HepG2 (cell line): ENCODE results near the gene SPDYE6. TPM values are rescaled to one million over a fixed set of nuclear protein-coding genes. Genes with fewer than 3 reads are reported as not detected.

Experiments used
- DMAP1 ChIP-seq: IDR thresholded peaks from 2 replicates; pipeline ENCODE4 v1.6.1; 2016
- FOXK1 ChIP-seq: sonication (generic); formaldehyde crosslinking; IDR thresholded peaks from 2 replicates; pipeline ENCODE4 v1.4.0; 2020; ENCODE audit warnings: low read depth, missing genetic modification reagents, borderline replicate concordance
- JUN ChIP-seq: sonication (generic); formaldehyde crosslinking; IDR thresholded peaks from 2 replicates; pipeline ENCODE4 v1.4.0; 2020; ENCODE audit warnings: mild to moderate bottlenecking, missing genetic modification reagents
- MAFG ChIP-seq: sonication (generic); formaldehyde crosslinking; IDR thresholded peaks from 2 replicates; pipeline ENCODE4 v1.5.1; 2020; ENCODE audit warnings: mild to moderate bottlenecking, missing genetic modification reagents
- NFE2L2 ChIP-seq: fragments of 150-350 bp; IDR thresholded peaks from 2 replicates; pipeline ENCODE4 v1.6.1; 2014; ENCODE audit warnings: low read length
- SRSF1 ChIP-seq: fragments of 200-400 bp; formaldehyde crosslinking; optimal IDR thresholded peaks from 2 replicates; pipeline ENCODE3; 2017; ENCODE audit warnings: mild to moderate bottlenecking, low read depth, low read length, moderate library complexity
- TCF12 ChIP-seq, 2 experiments: fragments of 450-650 bp in 1 of 2; sonication (generic) in 1 of 2; formaldehyde crosslinking in 1 of 2; IDR thresholded peaks; 2 replicates each; pipeline versions ENCODE4 v1.6.1 to v1.8.0; 2017 to 2022; ENCODE audit warnings: antibody characterized with exemption in 1 of 2, mild to moderate bottlenecking in 1 of 2, missing genetic modification reagents in 1 of 2, moderate library complexity in 1 of 2
- YY1 ChIP-seq: IDR thresholded peaks from 2 replicates; pipeline ENCODE4 v1.6.1; 2011; ENCODE audit warnings: low read length, low read depth, moderate library complexity, mild to moderate bottlenecking; ENCODE audit not compliant: insufficient read depth, insufficient replicate concordance
- ZKSCAN1 ChIP-seq: fragments of 150-350 bp; IDR thresholded peaks from 2 replicates; pipeline ENCODE4 v1.6.1; 2014; ENCODE audit warnings: low read length
- ZMAT3 ChIP-seq: sonication (generic); formaldehyde crosslinking; conservative IDR thresholded peaks from 2 replicates; pipeline ENCODE4 v1.7.0; 2021; ENCODE audit warnings: missing genetic modification reagents
- ZNF460 ChIP-seq: sonication (generic); formaldehyde crosslinking; IDR thresholded peaks from 2 replicates; pipeline ENCODE4 v1.5.1; 2020; ENCODE audit warnings: missing genetic modification reagents, mild to moderate bottlenecking, borderline replicate concordance
- ZNF570 ChIP-seq: sonication (generic); formaldehyde crosslinking; IDR thresholded peaks from 2 replicates; pipeline ENCODE4 v1.4.0; 2020; ENCODE audit warnings: mild to moderate bottlenecking, missing genetic modification reagents, borderline replicate concordance
- ZNF574 ChIP-seq: sonication (generic); formaldehyde crosslinking; IDR thresholded peaks from 2 replicates; pipeline ENCODE4 v1.4.0; 2020; ENCODE audit warnings: missing genetic modification reagents
- ZNF614 ChIP-seq: IDR thresholded peaks from 2 replicates; pipeline ENCODE4 v1.6.1; 2018; ENCODE audit warnings: missing biosample characterization, missing genetic modification reagents, inconsistent platforms, borderline replicate concordance
- ZNF776 ChIP-seq: sonication (generic); formaldehyde crosslinking; IDR thresholded peaks from 2 replicates; pipeline ENCODE4 v1.4.0; 2020; ENCODE audit warnings: mild to moderate bottlenecking, missing genetic modification reagents
- polyA plus RNA-seq, 8 experiments: library from polyadenylated mRNA; depleted of rRNA in 3 of 8; stranded (reverse) in 7 of 8; unstranded in 1 of 8; fragments of >200 nt; fragmentation: Illumina TruSeq in 4 of 8; extraction: Trizol in 4 of 8; gene quantifications; 2 replicates each; pipeline versions ENCODE4 v1.2.1 to v1.2.3, GENCODE V29; 2011 to 2016; ENCODE audit warnings: low read depth in 4 of 8, missing spikeins in 1 of 8, mixed read lengths in 1 of 8; ENCODE audit not compliant: insufficient read depth in 1 of 8
- total RNA-seq, 5 experiments: library from RNA; depleted of rRNA; stranded (reverse); fragments of >200 nt; fragmentation: Illumina TruSeq; extraction: Trizol; gene quantifications; 2 replicates each; pipeline ENCODE4 v1.2.3, GENCODE V29; 2016; ENCODE audit warnings: low read depth in 1 of 5
- TF ChIP-seq, protein P1 (sequence below): sonication (generic); formaldehyde crosslinking; IDR thresholded peaks from 2 replicates; pipeline ENCODE4 v1.4.0; 2020; ENCODE audit warnings: mild to moderate bottlenecking, missing genetic modification reagents
- TF ChIP-seq, protein P2 (sequence below): sonication (generic); formaldehyde crosslinking; IDR thresholded peaks from 2 replicates; pipeline ENCODE4 v1.8.0; 2022; ENCODE audit warnings: mild to moderate bottlenecking, missing genetic modification reagents, borderline replicate concordance
- TF ChIP-seq, protein P3 (sequence below): sonication (generic); formaldehyde crosslinking; IDR thresholded peaks from 2 replicates; pipeline ENCODE4 v1.5.0; 2020; ENCODE audit warnings: missing genetic modification reagents

Gene SPDYE6
- total and polyA plus RNA-seq, 2 of the 13 experiments (the other 11 are each of a cell fraction or from before 2014, with no cell fraction given) = 0.07 TPM; not detected in 1

DNA sequence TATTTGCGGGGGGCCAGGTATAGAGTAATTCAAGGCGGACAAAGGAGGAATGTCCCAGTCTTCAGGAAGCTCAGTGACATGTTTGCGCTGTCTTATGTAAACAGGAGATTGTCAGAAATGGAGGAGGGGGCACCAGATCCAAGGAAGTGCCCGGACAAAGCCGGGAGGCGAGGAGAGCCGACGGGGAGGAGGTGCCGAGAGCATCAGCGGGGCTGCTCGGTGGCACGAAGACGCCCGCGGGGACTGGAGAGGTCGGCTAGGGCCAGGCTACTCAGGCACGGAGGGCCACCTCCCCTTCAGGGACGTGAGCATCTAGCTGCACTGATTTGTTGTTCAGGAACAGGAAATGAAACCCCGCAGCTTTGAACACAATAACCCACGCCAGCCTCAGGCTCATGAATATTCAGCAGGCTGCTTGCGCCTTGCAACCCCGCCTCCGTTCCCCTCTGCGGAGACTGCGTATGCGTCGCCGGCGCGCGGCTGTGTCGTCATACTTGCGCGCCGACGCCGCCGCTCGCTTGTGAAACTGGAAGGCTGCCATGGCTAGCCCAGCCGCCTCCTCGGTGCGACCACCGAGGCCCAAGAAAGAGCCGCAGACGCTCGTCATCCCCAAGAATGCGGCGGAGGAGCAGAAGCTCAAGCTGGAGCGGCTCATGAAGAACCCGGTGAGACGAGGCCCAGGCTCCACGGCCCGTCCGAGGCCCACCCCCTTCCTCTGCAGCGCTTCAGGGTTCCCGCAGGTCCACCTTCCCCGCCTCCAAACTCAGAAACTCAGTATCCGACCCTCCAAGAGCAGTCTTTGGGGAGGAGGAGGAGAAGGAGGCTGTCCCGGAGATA, 39.8 kb upstream of the SPDYE6 start, which contains the start of gene PRKRIP1 (continued):
- TF ChIP-seq YY1 = peak; percentile 79
- TF ChIP-seq FOXK1 = peak; percentile 59; the same call in 1 of the 2 replicates
- no peak for TF ChIP-seq JUN (CRISPR knock-in tag)
- TF ChIP-seq ZKSCAN1 = no peak
- TF ChIP-seq ZNF614 (CRISPR knock-in tag) = peak; percentile 49; the same call in 1 of the 2 replicates
- no peak for TF ChIP-seq ZNF460 (CRISPR knock-in tag)
- peak; percentile 47; the same call in 1 of the 2 replicates for TF ChIP-seq ZMAT3 (CRISPR knock-in tag)
- TF ChIP-seq NFE2L2 = no peak
- peak; percentile 86 for TF ChIP-seq SRSF1
- no peak for TF ChIP-seq DMAP1 (CRISPR knock-in tag)
- TF ChIP-seq, protein P1, sequence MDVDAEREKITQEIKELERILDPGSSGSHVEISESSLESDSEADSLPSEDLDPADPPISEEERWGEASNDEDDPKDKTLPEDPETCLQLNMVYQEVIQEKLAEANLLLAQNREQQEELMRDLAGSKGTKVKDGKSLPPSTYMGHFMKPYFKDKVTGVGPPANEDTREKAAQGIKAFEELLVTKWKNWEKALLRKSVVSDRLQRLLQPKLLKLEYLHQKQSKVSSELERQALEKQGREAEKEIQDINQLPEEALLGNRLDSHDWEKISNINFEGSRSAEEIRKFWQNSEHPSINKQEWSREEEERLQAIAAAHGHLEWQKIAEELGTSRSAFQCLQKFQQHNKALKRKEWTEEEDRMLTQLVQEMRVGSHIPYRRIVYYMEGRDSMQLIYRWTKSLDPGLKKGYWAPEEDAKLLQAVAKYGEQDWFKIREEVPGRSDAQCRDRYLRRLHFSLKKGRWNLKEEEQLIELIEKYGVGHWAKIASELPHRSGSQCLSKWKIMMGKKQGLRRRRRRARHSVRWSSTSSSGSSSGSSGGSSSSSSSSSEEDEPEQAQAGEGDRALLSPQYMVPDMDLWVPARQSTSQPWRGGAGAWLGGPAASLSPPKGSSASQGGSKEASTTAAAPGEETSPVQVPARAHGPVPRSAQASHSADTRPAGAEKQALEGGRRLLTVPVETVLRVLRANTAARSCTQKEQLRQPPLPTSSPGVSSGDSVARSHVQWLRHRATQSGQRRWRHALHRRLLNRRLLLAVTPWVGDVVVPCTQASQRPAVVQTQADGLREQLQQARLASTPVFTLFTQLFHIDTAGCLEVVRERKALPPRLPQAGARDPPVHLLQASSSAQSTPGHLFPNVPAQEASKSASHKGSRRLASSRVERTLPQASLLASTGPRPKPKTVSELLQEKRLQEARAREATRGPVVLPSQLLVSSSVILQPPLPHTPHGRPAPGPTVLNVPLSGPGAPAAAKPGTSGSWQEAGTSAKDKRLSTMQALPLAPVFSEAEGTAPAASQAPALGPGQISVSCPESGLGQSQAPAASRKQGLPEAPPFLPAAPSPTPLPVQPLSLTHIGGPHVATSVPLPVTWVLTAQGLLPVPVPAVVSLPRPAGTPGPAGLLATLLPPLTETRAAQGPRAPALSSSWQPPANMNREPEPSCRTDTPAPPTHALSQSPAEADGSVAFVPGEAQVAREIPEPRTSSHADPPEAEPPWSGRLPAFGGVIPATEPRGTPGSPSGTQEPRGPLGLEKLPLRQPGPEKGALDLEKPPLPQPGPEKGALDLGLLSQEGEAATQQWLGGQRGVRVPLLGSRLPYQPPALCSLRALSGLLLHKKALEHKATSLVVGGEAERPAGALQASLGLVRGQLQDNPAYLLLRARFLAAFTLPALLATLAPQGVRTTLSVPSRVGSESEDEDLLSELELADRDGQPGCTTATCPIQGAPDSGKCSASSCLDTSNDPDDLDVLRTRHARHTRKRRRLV (CRISPR knock-in tag) = no peak
- no peak for TF ChIP-seq TCF12 (IDR thresholded peaks at IDR 0.05)
- 0 out of 2 replicates have a peak, but pooled peaks have one; percentile 45 for TF ChIP-seq TCF12 (CRISPR knock-in tag; IDR thresholded peaks at IDR 0.05)
- TF ChIP-seq ZNF776 = 0 out of 2 replicates have a peak, but pooled peaks have one; percentile 41
- no peak for TF ChIP-seq MAFG (CRISPR knock-in tag)
- 0 out of 2 replicates have a peak, but pooled peaks have one; percentile 48 for TF ChIP-seq ZNF570 (CRISPR knock-in tag)
- TF ChIP-seq, protein P2, sequence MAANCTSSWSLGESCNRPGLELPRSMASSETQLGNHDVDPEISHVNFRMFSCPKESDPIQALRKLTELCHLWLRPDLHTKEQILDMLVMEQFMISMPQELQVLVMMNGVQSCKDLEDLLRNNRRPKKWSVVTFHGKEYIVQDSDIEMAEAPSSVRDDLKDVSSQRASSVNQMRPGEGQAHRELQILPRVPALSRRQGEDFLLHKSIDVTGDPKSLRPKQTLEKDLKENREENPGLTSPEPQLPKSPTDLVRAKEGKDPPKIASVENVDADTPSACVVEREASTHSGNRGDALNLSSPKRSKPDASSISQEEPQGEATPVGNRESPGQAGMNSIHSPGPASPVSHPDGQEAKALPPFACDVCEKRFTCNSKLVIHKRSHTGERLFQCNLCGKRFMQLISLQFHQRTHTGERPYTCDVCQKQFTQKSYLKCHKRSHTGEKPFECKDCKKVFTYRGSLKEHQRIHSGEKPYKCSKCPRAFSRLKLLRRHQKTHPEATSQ (CRISPR knock-in tag) = no peak
- TF ChIP-seq, protein P3, sequence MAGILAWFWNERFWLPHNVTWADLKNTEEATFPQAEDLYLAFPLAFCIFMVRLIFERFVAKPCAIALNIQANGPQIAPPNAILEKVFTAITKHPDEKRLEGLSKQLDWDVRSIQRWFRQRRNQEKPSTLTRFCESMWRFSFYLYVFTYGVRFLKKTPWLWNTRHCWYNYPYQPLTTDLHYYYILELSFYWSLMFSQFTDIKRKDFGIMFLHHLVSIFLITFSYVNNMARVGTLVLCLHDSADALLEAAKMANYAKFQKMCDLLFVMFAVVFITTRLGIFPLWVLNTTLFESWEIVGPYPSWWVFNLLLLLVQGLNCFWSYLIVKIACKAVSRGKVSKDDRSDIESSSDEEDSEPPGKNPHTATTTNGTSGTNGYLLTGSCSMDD = no peak
- no peak; the same call in 1 of the 2 replicates for TF ChIP-seq ZNF574 (CRISPR knock-in tag)
